Caco-2 (cell line): Measurements from ENCODE around the gene NOS1AP. TPM values are rescaled to one million over a fixed set of nuclear protein-coding genes. Genes with fewer than 3 reads are reported as not detected.

Experiments used
- BruUV-seq: library from RNA; stranded (reverse); fragments of 400-500 nt; replicated peaks from 2 replicates; lab custom pipeline; 2021; lab: Mats Ljungman, UMichigan
- CTCF ChIA-PET: fragments of 300-600 bp; sonication (Branson Sonifier 250); formaldehyde crosslinking; loops from one replicate; lab custom pipeline; 2022; ENCODE audit warnings: antibody characterized with exemption; lab: Charles Lee
- POLR2A ChIA-PET: fragments of 300-600 bp; sonication (Branson Sonifier 250); formaldehyde crosslinking; loops from one replicate; lab custom pipeline; 2022; ENCODE audit warnings: antibody characterized with exemption; lab: Charles Lee
- DNase-seq, 2 experiments: peaks; one replicate each; pipeline versions ENCODE4 v3.0.0 to v3.0.0-alpha.2; 2020 to 2022
- H3K27me3 ChIP-seq: replicated peaks from 2 replicates; pipeline ENCODE4 v1.6.0; 2011; ENCODE audit warnings: low read length; ENCODE audit not compliant: control insufficient read depth, insufficient read depth
- H3K36me3 ChIP-seq: 2 replicates; pipeline ENCODE4 v1.5.1; 2011; ENCODE audit warnings: low read length; ENCODE audit not compliant: control insufficient read depth, insufficient read depth
- H3K4me1 ChIP-seq: fragments of 250-450 bp; sonication (Bioruptor Pico); 2 replicates; pipeline ENCODE4 v1.5.1; 2020; ENCODE audit warnings: mild to moderate bottlenecking
- H3K4me3 ChIP-seq: 2 replicates; pipeline ENCODE4 v1.5.1; 2011; ENCODE audit warnings: low read depth, mild to moderate bottlenecking, control low read depth, low read length
- H3K9me3 ChIP-seq: fragments of 250-450 bp; sonication (Bioruptor Pico); 2 replicates; pipeline ENCODE4 v1.5.1; 2020; ENCODE audit warnings: mild to moderate bottlenecking, moderate library complexity
- H3K27ac Mint-ChIP-seq: one replicate; pipeline ENCODE4 v1.8.0; 2022; ENCODE audit warnings: mixed read lengths; ENCODE audit not compliant: unreplicated experiment
- H3K27me3 Mint-ChIP-seq: one replicate; pipeline ENCODE4 v1.8.0; 2022; ENCODE audit warnings: mixed read lengths; ENCODE audit not compliant: insufficient read depth, unreplicated experiment
- H3K36me3 Mint-ChIP-seq: one replicate; pipeline ENCODE4 v1.8.0; 2022; ENCODE audit warnings: mild to moderate bottlenecking, mixed read lengths; ENCODE audit not compliant: insufficient read depth, unreplicated experiment
- H3K4me1 Mint-ChIP-seq: one replicate; pipeline ENCODE4 v1.8.0; 2022; ENCODE audit warnings: low read depth, mixed read lengths; ENCODE audit not compliant: unreplicated experiment
- H3K4me3 Mint-ChIP-seq: one replicate; pipeline ENCODE4 v1.8.0; 2022; ENCODE audit warnings: mild to moderate bottlenecking, moderate library complexity, mixed read lengths; ENCODE audit not compliant: unreplicated experiment
- H3K9me3 Mint-ChIP-seq: one replicate; pipeline ENCODE4 v1.8.0; 2022; ENCODE audit warnings: mixed read lengths; ENCODE audit not compliant: unreplicated experiment
- CTCF ChIP-seq, 2 experiments: fragments of 200-600 bp in 1 of 2; IDR thresholded peaks; 1 replicate in 1 of 2; 2 replicates in 1 of 2; pipeline versions ENCODE4 v1.5.1 to v1.8.0; 2011 to 2022; ENCODE audit warnings: antibody characterized with exemption in 1 of 2, control low read depth in 1 of 2, inconsistent platforms in 1 of 2, low read depth in 1 of 2, low read length in 1 of 2, mild to moderate bottlenecking in 1 of 2, moderate library complexity in 1 of 2; ENCODE audit not compliant: insufficient read depth in 1 of 2, severe bottlenecking in 1 of 2, unreplicated experiment in 1 of 2
- intact Hi-C: fragments of 100-400 bp; cut with micrococcal nuclease; formaldehyde crosslinking; loops from one replicate; pipeline ENCODE4 v1.10.0; 2022; ENCODE audit not compliant: unreplicated experiment
- total RNA-seq: library from RNA; stranded (reverse); gene quantifications from 2 replicates; pipeline ENCODE4 v1.2.3, GENCODE V29; 2022

Gene NOS1AP
- total RNA-seq, 1 experiment from 2014 or later, result 5.5 TPM

GRCh38 chr1:162029157-162029556, 40.3 kb upstream of the NOS1AP start:
- peaks cover 15% of the 10 kb centered on the region for H3K27me3 Mint-ChIP-seq
- CTCF ChIA-PET, result interaction anchor here (0.6 kb wide), 1 partner anchor 113 kb away, joined by 4 read pairs; no protein-coding TSS in a partner anchor

GRCh38 chr1:162030759-162031280, 38.7 kb upstream of the NOS1AP start:
- Histone ChIP-seq H3K4me1 (no peaks in the 10 kb centered on the region), H3K9me3 (no peaks in the 10 kb centered on the region), H3K36me3 (no peaks in the 10 kb centered on the region), H3K27me3 (no peaks in the 10 kb centered on the region), H3K4me3 (no peak overlapping the region)
- no peak for DNase-seq
- no TSS peak for BruUV-seq
- no peak for TF ChIP-seq CTCF (IDR thresholded peaks at IDR 0.05; ENCODE audit: insufficient read depth in 1 of 2, low read depth in 1 of 2, low read length in 1 of 2, severe bottlenecking in 1 of 2, unreplicated experiment in 1 of 2)
- no peaks in the 10 kb centered on the region for H3K36me3 Mint-ChIP-seq
- no peak overlapping the region for H3K4me3 Mint-ChIP-seq
- H3K27ac Mint-ChIP-seq, result no peak overlapping the region
- H3K9me3 Mint-ChIP-seq, result peaks cover 19% of the 10 kb centered on the region
- POLR2A ChIA-PET, result no interaction called here
- peaks cover 15% of the 10 kb centered on the region for H3K27me3 Mint-ChIP-seq
- H3K4me1 Mint-ChIP-seq, result peaks cover 6% of the 10 kb centered on the region
- intact Hi-C loops, result loop anchor here (10.0 kb wide), 1 partner anchor 76 kb away; no protein-coding TSS in a partner anchor
- CTCF ChIA-PET, result no interaction called here

More at GRCh38 chr1:162029157-162029556, 40.3 kb upstream of the NOS1AP start:
- Mint-ChIP-seq H3K4me1 (peaks cover 6% of the 10 kb centered on the region), H3K9me3 (peaks cover 26% of the 10 kb centered on the region), H3K36me3 (no peaks in the 10 kb centered on the region), H3K4me3 (no peak overlapping the region), H3K27ac (no peak overlapping the region)
- H3K4me1 ChIP-seq, result no peaks in the 10 kb centered on the region
- H3K9me3 ChIP-seq, result no peaks in the 10 kb centered on the region
- POLR2A ChIA-PET, result no interaction called here
- H3K36me3 ChIP-seq, result no peaks in the 10 kb centered on the region
- no TSS peak for BruUV-seq
- no peak for DNase-seq
- H3K27me3 ChIP-seq, result no peaks in the 10 kb centered on the region
- no peak for TF ChIP-seq CTCF (IDR thresholded peaks at IDR 0.05; ENCODE audit: insufficient read depth in 1 of 2, low read depth in 1 of 2, low read length in 1 of 2, severe bottlenecking in 1 of 2, unreplicated experiment in 1 of 2)
- intact Hi-C loops, result no loop called here
- no peak overlapping the region for H3K4me3 ChIP-seq

GRCh38 chr1:162033428-162033827, 36.1 kb upstream of the NOS1AP start:
- no peak for TF ChIP-seq CTCF (IDR thresholded peaks at IDR 0.05; ENCODE audit: insufficient read depth in 1 of 2, low read depth in 1 of 2, low read length in 1 of 2, severe bottlenecking in 1 of 2, unreplicated experiment in 1 of 2)
- Histone ChIP-seq H3K4me3 (no peak overlapping the region), H3K36me3 (no peaks in the 10 kb centered on the region), H3K27me3 (no peaks in the 10 kb centered on the region), H3K4me1 (no peaks in the 10 kb centered on the region), H3K9me3 (no peaks in the 10 kb centered on the region)
- intact Hi-C loops, result loop anchor here (10.0 kb wide), 1 partner anchor 79 kb away; no protein-coding TSS in a partner anchor
- Mint-ChIP-seq H3K27ac (no peak overlapping the region), H3K36me3 (no peaks in the 10 kb centered on the region), H3K9me3 (no peaks in the 10 kb centered on the region), H3K27me3 (peaks cover 12% of the 10 kb centered on the region), H3K4me3 (no peak overlapping the region), H3K4me1 (peaks cover 6% of the 10 kb centered on the region)
- POLR2A ChIA-PET, result no interaction called here
- DNase-seq, result no peak
- no TSS peak for BruUV-seq
- CTCF ChIA-PET, result no interaction called here
